Erythroblast (primary cell): Measurements from ENCODE around the gene ADARB1.
A peak's percentile ranks its signal among the peaks of the same experiment; 100 is the strongest.

Experiments used
- DNase-seq, 2 experiments: peaks; one replicate each; lab custom pipeline; 2025; lab: John Stamatoyannopoulos, UW
- GATA1 ChIP-seq: IDR thresholded peaks from 2 replicates; pipeline ENCODE4 v1.6.1; 2011; ENCODE audit warnings: low read depth, mild to moderate bottlenecking, control low read depth, low read length, moderate library complexity
- POLR2A ChIP-seq: IDR thresholded peaks from 2 replicates; pipeline ENCODE4 v1.6.1; 2011; ENCODE audit warnings: mild to moderate bottlenecking, low read length

Gene ADARB1

GRCh38 chr21:45170987-45171386, 96.6 kb downstream of the ADARB1 start:
- DNase-seq, result no peak
- TF ChIP-seq GATA1 (no peak), POLR2A (no peak)

GRCh38 chr21:45172420-45172819, 98.0 kb downstream of the ADARB1 start:
- no peak for TF ChIP-seq POLR2A
- TF ChIP-seq GATA1, result no peak
- no peak for DNase-seq

- TF ChIP-seq GATA1 (no peak), POLR2A (no peak)
- no peak for DNase-seq
These were observed 101.1 kb downstream of the ADARB1 start for GRCh38 chr21:45175326-45176095.

DNA sequence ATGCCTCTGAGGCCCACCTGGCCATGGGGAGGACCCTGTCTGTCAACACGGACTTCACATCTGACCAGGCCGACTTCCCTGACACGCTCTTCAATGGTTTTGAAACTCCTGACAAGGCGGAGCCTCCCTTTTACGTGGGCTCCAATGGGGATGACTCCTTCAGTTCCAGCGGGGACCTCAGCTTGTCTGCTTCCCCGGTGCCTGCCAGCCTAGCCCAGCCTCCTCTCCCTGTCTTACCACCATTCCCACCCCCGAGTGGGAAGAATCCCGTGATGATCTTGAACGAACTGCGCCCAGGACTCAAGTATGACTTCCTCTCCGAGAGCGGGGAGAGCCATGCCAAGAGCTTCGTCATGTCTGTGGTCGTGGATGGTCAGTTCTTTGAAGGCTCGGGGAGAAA, 101.8 kb downstream of the ADARB1 start:
- DNase-seq, result no peak
- TF ChIP-seq POLR2A (no peak), GATA1 (no peak)

GRCh38 chr21:45177039-45177438, 102.7 kb downstream of the ADARB1 start:
- DNase-seq, result no peak
- TF ChIP-seq POLR2A (no peak), GATA1 (no peak)

DNA sequence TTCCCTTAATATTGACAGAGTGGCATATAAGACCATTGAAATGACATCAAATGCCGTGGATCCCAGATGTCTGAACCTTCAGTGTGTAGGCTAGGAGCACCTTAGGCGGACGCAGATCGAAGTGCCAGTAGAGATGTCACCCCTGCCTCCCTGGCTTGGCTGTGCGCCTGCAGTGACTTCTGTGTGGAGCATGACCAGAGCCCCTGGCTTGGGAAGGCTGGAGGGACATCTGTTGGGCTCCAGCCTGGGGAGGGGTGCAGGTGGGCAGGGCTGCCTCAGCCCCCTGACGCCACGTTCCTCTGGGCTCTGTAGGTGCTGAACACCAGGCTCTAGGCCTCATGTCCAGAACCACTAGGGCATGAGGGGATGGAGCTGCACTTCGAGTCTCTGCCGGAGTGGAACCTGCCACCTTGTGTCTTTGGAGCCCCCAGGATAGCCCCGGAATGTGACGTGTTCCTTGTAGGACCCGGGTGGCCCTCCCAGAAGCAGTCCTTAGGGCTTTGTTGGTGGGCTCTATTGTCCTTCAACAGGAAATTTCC, 103.8 kb downstream of the ADARB1 start:
- no peak for TF ChIP-seq POLR2A
- TF ChIP-seq GATA1, result no peak
- no peak for DNase-seq

DNA sequence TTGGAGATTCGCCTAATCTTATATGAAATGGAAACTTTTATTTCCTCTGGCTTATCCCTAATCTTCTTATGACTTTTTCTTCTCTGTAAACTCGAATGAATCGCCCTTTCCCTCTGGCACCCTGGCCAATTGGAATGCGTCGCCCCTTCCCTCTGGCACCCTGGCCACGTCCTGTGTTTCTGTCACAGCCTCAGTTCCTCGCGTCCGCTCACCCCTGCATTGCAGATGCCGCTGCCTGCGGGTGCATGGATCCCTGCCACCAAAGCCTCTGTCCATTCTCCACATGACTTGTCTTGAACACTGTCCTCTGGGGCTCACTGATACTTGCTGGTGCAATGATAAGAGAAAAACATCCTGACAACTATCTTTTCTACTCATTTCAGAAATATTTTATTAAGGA, 104.6 kb downstream of the ADARB1 start:
- DNase-seq, result no peak
- TF ChIP-seq GATA1, result no peak
- TF ChIP-seq POLR2A, result no peak

- no peak for TF ChIP-seq GATA1
- TF ChIP-seq POLR2A, result no peak
- DNase-seq, result no peak
These were observed 105.3 kb downstream of the ADARB1 start for GRCh38 chr21:45179568-45180245.

DNA sequence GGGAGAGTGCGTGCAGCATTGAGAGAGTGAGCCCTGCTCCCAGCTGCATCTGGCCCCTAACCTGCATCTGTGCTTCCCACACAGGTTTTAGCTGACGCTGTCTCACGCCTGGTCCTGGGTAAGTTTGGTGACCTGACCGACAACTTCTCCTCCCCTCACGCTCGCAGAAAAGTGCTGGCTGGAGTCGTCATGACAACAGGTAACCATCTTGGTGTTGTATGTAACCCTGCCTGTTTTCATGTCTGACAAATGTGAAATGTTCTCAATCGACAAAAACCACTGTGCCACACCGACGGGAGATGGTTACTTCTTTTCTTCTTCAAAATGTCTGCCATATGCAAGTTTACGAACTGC, 105.8 kb downstream of the ADARB1 start:
- no peak for TF ChIP-seq GATA1
- no peak for TF ChIP-seq POLR2A
- no peak for DNase-seq

DNA sequence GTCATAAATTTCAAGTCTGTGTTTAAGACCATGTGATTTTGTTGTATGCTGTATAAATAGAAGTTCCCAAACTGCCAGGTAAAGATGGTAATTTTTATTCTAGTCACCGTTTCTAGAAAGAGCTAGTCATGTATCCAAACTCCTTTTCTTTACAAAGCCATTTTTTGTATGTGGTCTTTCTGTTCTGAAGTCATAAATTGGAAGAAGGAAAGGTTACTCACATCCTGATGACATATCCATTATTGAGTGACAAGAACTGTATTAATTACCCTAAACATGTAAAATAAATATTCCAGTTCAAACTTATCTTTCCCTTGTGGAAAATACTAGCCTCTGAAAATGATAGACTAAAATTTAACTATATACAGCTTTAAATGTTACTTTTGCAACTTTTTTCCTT, 108.6 kb downstream of the ADARB1 start:
- TF ChIP-seq POLR2A (no peak), GATA1 (no peak)
- no peak for DNase-seq

GRCh38 chr21:45183852-45184251, 109.5 kb downstream of the ADARB1 start:
- no peak for TF ChIP-seq GATA1
- TF ChIP-seq POLR2A, result no peak
- DNase-seq, result no peak

- TF ChIP-seq GATA1 (no peak), POLR2A (no peak)
- DNase-seq, result no peak
These were observed 110.5 kb downstream of the ADARB1 start for GRCh38 chr21:45184869-45185268.

DNA sequence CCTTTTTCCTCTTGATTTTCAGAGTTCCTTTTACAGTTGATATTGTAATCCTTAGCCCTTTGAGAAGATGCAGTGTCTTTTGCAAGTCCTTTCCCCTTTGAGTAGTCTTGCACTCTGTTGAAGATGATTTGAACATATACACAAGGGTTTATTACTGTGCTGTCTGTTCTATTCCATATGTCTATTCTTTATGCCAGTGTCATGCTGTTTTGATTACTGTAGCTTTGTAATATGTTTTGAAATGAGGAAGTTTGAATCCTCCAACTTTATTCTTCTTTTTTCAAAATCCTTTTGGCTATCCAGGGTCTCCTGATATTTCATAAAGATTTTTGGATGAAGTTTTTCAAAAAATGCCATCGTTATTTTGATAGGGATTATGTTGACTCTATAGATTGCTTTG, 112.3 kb downstream of the ADARB1 start:
- no peak for TF ChIP-seq POLR2A
- TF ChIP-seq GATA1, result no peak
- DNase-seq, result no peak

GRCh38 chr21:45187646-45188045, 113.3 kb downstream of the ADARB1 start:
- DNase-seq, result peak; percentile 12 to 13
- TF ChIP-seq GATA1 (no peak), POLR2A (no peak)

DNA sequence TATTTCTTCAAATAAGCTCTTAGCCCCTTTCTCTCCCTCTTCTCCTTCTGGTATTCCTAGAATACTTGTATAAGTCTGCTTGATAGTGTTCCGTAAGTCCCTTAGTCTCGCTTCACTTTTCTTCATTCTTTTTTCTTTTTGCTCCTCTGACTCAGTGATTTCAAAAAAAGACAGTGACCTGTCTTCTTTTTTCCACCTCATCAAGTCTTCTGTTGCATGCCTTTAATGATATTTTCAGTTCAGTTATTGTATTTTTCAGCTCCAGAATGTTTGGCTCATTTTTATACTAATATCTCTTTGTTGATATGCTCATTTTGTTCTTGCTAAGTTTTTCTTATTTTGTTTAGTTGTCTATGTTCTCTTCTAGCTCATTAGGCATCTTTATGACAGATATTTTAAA, 115.6 kb downstream of the ADARB1 start:
- no peak for DNase-seq
- TF ChIP-seq POLR2A, result no peak
- TF ChIP-seq GATA1, result no peak
